HL-60/S4 treated with phorbol 12-myristate 13-acetate at 8.2 ng/mL for 4 days and 3 days (cell line): ENCODE results near the gene SLC26A4.

Experiments used
- in situ Hi-C: fragments of 300-500 bp; cut with MboI; formaldehyde crosslinking; loops from 2 replicates; pipeline ENCODE4 v1.15.0; 2022; ENCODE audit warnings: low sequenced_read_pairs

The SLC26A4 gene

DNA sequence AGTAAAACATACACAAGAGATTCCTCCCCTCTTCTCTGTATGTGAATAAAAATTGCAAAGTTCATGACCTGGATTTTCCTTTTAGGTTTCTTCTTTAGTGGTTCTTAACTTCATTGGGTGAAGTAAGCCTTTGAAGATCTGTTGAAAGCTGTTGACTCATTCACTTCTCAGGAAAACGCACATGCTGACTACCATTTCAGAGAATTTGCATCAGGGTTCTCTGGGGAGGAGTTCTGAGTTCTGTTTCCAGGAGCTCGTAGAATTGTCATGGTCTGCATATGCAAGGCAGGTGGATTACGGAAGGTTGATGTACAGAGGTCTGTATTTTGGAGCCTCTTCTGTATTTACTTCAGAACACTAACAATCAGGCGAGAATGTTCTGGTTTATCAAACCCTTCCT, 962 bp upstream of the SLC26A4 start:
- in situ Hi-C loops, result no loop called here

DNA sequence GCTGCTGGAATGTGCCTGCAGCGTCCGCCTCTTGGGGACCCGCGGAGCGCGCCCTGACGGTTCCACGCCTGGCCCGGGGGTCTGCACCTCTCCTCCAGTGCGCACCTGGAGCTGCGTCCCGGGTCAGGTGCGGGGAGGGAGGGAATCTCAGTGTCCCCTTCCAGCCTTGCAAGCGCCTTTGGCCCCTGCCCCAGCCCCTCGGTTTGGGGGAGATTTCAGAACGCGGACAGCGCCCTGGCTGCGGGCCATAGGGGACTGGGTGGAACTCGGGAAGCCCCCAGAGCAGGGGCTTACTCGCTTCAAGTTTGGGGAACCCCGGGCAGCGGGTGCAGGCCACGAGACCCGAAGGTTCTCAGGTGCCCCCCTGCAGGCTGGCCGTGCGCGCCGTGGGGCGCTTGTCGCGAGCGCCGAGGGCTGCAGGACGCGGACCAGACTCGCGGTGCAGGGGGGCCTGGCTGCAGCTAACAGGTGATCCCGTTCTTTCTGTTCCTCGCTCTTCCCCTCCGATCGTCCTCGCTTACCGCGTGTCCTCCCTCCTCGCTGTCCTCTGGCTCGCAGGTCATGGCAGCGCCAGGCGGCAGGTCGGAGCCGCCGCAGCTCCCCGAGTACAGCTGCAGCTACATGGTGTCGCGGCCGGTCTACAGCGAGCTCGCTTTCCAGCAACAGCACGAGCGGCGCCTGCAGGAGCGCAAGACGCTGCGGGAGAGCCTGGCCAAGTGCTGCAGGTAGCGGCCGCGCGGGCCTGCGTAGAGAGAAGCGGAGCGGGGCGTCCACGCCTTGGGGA, 645 bp downstream of the SLC26A4 start:
- in situ Hi-C loops, result no loop called here

DNA sequence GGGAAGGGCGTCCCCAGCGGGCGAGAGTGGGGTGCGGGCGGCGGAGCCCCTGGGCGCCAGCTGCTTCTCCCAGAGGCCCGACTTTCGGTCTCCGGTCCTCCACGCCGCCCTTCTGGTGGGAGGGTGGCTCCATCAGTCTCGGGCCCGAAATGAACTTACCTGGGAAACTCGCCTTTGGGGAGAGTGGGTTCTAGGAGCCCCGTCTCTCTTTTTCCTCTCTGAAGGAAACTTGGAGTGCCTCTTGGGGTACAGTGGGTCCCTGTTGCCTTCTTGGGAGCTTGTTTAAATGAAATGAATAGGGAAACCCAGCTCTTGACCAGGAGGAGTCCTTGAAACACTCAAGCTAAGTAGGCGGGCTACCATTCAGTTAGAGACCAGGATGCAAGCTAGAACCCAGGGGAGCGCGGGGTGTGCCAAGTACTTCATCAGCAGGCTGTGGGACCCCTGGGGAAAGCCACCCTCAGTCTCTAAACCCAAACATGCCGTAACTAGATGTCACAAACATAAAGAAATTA, 1.3 kb downstream of the SLC26A4 start:
- in situ Hi-C loops, result no loop called here

DNA sequence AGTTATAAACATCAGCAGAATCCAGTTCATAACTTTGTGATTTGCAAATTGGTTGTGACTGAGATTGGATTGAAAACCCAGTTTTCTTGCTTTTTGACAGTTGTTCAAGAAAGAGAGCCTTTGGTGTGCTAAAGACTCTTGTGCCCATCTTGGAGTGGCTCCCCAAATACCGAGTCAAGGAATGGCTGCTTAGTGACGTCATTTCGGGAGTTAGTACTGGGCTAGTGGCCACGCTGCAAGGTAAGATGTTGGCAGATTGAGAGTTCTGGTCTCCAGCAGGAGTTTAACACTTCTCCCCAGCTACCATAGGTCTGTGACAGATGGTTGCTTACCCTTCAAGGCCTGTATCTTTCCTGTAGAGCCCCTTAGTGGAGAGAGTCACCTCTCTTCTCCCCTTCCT, 2.6 kb downstream of the SLC26A4 start:
- in situ Hi-C loops, result no loop called here

DNA sequence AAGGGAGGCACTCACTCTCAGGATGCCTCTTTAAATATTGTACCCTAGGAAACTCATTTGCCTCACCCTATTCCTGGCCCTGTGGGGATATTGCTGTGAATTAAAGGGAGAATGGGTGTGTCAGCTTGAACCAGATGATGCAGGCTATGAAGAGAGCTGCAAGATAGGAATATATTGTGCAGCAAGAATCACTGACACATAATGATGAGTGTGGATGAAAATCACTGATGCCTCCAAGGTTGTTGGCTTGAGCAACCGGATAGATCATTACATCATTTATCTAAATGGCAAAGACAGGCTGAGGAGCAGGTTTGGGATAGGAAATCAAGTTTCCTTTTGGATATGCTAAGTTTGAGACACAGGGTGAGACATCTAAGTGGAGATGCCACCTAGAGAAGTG, 6.2 kb downstream of the SLC26A4 start:
- in situ Hi-C loops, result no loop called here

DNA sequence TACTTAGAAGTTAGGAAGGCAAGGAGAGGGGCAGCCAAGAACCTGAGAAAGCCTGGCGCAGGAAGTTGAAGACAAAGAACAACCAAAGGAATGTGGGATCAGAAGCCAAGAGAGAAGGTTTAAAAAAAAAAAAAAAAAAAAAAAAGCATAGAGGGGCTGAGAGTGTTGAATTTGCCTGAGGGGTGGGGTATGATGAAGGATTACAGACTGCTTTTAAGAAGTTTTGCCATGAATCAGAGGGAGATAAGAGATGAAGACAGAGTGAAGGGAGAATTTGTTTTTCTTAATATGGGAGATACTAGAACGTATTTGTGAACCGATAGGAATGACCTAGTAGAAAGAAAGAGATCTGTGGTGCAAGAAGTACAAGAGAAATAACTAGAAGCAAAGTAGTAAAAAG, 6.7 kb downstream of the SLC26A4 start:
- in situ Hi-C loops, result no loop called here

DNA sequence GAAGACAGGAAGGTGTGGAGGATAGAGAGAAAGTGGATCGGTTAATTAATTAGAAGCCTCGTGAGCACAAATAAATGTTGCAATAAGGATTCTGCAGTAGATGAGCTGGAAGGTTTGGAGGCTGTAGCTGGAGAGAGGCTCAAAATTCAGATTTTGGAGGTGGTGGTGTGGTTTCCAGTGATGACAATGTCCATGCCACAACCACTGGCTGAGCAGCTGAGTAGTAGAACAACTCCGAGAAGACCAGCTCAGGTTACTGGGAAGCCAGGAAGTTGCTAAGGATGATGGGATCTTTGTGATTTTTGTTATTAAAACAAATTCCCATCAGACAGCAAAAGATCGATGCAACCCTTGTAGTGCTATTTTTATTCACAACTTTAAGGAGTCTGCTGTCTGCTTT, 7.7 kb downstream of the SLC26A4 start:
- in situ Hi-C loops, result no loop called here

DNA sequence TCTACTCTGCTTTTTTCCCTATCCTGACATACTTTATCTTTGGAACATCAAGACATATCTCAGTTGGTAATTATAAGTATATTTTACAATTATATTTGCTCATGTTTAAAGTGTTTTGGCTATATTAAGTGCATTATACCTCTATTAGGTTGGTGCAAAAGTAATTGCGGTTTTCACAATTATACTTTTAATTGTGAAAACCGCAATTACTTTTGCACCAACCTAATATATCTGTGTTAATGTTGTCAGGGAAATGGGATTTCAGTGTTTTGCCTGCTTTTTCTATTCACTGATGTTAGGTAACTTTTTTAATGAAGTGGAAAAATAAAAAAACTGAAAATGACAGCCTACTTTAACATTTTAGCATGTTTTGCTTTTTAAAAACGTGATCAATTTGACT, 11.6 kb downstream of the SLC26A4 start:
- in situ Hi-C loops, result no loop called here

DNA sequence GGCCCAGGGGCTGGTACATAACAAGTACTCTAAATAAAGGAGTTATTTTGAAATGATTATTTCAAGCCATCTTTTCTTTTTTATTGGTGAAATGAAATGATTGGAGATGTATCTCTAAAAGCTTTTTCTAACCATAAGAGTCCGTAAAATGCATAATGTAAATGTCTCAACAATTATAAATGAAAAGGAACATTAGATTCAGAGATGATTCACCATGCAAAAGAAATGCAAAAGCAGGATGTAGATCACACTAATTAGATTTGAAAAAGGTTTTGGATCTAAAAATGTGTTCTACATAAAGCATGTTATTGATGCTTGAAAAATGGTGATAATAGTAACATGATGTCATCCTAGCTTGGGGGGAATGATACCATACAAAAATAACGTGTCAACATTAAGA, 15.6 kb downstream of the SLC26A4 start:
- in situ Hi-C loops, result no loop called here

DNA sequence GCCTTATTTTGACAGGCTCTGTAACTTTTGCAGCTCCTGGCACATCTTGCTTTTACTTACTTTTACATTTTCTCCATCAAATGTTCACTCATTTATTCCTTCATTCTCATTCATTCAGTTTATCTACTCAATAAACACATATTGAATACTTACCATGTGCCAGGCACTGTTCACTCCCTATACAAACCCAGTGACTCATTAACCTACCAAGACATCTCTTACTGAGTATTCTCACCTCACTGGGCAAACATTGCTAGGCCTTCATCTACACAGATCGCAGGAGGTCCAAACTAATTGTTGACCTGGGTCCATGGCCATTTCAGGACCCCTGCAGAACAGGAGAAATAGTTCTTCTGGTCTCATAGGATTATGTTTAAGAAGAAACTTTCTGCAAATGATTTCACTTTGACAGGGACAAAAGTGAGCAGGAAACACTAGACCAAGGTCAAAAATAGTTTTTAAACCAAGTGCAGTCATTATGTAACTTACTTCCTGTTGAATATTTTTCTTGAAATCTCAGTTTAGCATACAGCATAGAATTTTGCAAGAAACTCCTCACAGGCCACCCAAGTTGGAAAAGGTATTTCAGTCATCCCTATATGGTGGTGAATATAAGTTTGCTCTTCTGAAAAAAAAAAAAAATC, 17.6 kb downstream of the SLC26A4 start:
- in situ Hi-C loops, result no loop called here

DNA sequence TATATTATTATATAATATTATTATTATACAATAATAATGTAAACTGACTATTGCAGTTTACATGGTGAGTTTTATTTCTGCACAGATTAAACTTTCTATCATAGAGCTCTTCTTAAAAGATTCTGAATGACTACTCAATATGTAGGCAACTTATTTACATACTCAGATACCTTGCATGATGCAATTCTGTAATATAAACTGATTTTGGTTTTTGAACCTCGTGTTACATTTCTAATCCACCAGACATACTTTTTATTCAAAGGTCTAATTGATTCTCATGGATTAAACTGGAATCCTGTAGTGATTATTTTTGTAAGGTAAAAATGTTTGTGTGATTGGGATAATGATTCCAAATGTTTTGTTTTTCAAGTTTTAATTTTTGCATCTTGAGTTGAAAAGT, 19.9 kb downstream of the SLC26A4 start:
- in situ Hi-C loops, result no loop called here

DNA sequence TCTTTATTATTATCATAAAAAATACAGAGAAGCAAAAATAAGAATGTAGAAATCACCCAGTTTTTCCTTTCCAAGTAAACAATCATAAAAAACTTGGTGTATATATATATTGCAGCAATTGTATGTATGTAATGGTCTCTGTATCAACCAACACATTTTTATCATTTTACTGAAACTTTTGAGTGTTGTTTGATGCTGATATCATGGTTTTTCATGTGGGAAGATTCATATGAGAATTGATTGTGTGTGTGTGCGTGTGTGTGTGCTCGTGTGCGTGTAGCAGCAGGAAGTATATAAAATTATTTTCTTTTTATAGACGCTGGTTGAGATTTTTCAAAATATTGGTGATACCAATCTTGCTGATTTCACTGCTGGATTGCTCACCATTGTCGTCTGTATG, 22.3 kb downstream of the SLC26A4 start:
- in situ Hi-C loops, result no loop called here

DNA sequence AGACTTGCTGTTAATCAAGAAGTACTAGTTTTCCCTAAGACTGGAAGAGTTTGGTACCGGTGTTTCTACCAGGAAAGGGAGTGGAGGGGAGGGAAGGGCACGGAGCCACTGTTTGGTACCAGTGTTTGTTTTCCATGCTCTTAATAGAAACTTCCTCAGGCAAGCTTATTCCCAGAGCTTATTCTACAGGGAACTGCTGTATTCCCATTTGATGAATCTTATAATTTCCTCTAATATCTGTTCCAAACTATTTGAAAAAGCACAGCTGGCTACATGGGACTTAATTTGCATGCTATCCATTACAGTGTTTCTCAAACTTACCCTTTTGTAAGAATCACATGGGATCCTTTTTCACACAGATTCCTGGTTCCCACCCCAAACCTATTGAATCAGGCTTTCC, 23.7 kb downstream of the SLC26A4 start:
- in situ Hi-C loops, result no loop called here

DNA sequence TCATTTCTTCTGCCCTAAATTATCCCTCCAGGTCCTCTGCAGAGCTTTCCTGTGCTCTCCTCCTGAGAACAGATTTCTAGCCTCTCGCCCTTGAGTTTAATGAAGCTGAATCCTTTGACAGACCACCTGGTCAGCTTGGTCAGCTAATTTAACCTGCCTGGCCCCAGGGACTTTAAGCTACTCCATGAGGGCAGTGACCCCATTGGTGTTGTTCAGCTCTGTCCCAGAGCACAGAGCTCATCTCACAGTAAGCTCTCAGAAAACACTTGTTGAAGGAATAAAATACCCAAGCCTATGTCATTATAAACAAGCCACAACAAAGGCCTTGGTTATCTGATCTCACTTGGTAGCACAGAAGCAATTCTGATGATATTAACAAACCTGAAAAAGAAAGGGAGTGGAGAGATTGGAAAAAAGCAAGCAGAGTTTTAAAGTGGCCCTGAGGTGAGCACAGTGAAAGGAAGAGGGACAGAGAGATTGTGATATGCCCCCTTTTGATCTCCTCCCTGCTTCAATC, 24.4 kb downstream of the SLC26A4 start:
- in situ Hi-C loops, result no loop called here

DNA sequence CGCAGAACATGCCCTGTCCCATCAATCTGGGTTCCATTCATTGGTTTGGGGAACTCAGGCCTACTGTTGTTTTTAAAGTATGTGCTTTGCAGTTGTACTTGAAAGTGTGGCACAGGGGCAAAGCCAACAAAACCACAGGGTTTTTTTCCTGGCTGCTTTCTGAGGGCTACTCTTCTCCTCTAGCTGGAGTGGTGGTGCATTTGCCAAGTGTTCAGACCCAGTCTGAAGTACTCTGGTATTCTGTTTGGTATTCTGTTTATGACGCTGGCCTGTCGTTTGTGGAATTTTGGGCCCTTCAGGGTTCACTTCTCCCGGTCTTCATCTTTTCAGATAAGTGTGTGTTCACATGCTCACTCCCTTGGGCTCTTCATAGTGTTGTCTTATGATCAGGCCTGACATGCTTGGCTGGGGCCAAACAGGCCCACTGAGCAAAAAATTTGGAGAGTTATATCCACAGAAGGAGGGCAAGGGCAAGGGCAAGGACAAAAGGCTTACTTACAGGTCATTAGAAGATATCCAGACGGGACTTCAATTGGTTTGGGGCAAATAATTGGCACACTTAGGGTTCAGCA, 26.3 kb downstream of the SLC26A4 start:
- in situ Hi-C loops, result no loop called here

DNA sequence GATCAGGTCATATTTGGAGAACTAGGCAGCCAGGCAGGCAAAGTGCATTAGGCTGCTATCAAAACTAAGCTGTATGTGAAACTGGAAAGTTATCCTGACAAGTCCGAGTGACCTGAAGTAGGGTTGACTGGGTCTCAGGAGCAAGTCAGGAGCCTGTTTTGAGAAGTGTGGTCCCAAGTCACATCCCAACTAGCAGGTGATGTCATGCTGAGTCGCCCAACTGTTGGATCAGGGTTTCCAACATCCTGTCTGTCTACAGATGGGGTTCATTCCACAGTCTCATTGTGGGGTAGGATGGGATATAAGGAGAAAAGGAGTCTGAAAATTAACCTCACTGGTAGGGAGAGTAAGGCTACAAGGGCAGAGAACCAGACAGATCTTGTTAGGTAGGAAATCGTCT, 27.0 kb downstream of the SLC26A4 start:
- in situ Hi-C loops, result no loop called here

DNA sequence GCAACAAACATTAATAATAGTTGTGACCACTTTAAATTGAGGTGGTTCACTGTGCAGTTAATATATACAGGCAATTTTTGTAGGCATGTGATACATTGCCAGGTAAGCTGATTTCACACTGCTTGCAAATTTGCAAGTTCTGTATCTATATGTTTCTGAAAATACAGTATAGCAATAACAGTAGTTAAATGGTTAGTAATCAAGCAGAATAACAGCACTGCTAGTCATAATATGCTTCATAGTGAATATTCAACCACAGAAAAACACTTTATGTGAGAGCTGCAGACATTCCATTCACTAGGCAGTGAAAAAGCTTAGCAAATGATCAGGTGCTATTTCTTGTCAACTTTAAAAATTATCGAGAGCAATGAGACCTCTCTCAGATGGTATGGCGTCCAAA, 28.9 kb downstream of the SLC26A4 start:
- in situ Hi-C loops, result no loop called here

DNA sequence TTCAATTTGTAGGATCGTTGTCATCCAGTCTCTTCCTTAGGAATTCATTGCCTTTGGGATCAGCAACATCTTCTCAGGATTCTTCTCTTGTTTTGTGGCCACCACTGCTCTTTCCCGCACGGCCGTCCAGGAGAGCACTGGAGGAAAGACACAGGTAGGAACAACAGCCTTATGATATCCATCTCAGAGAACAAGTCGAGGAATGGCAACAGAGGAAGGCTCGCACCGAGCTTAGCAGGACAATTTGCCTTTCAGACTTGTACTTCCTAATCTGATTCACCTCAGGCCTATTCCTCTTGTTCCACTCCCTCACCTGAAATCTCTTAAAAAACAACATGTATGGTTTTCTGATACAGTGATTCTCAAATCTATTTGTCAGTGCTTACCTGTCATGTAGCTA, 29.5 kb downstream of the SLC26A4 start:
- in situ Hi-C loops, result no loop called here

DNA sequence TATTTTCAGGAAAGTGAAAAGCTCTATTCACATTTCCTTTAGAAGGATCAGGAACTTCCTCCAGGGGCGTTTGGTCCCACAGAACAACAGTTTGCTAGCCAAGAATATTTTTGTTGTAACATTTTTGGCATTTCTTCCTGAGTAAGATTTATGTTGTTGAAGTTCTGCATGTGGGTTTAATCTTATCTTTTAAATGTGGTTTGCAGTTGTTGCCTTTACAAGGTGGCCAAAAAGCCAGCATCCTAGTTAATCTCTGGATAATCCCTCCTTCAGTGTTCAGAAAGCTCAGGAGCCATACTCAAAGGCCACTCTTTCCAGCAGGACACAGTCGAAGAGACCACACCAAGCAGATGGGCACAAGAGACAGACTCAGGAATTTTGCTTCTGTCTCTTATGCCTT, 30.0 kb downstream of the SLC26A4 start:
- in situ Hi-C loops, result no loop called here

DNA sequence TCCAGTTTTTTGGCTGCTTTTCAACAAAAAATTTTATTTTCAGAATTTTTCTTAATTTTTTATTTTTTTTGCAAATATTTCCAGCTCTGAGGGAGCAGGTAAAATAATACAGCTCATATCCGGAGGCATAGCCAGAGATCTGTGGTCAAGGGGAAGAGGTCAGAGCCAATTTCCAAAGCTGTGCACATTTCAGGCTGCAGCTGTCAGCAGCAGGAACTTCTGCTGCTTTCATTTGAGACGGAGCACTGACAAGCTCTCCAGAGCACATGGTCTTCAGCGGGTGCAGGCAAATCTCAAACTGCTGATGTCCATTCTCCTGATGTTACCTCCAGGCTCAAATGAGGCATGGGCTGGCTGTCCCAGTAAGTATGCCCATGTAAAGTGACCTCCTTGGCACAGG, 31.1 kb downstream of the SLC26A4 start:
- in situ Hi-C loops, result no loop called here

DNA sequence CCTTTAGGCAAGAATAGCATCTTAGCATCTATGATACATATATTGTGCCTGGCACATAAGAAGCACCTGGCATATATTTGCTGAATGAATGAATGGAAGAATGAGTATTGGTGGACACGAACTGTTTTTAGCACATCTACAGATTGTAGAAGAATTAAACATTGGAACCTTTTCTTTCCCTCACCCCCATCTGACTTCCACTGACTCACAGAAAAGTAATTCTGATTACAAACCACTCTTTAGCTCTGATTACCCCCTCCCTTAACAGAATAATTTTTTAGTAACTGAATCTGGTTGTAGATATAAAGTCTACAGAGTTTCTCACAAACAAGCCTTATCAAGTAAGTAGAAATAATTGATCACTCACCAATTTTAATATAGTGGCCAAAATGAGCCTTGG, 31.9 kb downstream of the SLC26A4 start:
- in situ Hi-C loops, result no loop called here

DNA sequence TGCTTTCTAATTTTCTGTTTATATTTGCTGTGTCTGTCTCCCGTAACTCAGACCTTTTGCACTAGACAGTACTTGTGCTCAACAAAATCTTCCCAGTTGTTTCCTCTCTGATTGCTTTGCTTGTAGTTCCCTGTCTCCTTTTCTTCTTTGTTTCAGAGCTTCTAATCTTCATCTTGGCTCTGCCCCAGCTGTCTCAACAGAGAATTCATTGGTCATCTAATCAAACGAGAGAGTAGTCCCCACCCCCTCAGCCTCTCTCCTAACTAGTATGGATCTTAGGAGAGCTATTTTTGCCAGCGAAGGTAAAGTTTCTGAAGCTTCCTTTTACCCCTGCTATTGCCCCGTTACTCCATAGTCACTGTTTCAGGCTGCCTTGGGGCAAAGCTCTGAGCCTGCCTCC, 32.8 kb downstream of the SLC26A4 start:
- in situ Hi-C loops, result no loop called here
